ENCODE data around the gene DISC1. TPM values are rescaled to one million over a fixed set of nuclear protein-coding genes. Genes with fewer than 3 reads are reported as not detected.

The DISC1 gene
- total RNA-seq, 4 donors from 2014 or later = 9.6 to 27.9 (median 13.0) TPM

- ATAC-seq (ENCODE audit: low FRiP score) = no peak
- DNase-seq (ENCODE audit: low spot score) = no peak
- TF ChIP-seq CTCF (IDR thresholded peaks at IDR 0.05) = no peak
These were observed 406.7 kb downstream of the DISC1 start for GRCh38 chr1:232033285-232033684.

GRCh38 chr1:232034556-232034955 lies 408.0 kb downstream of the DISC1 start:
- ATAC-seq (ENCODE audit: low FRiP score) (no peak), DNase-seq (ENCODE audit: low spot score) (no peak)
- no peak for TF ChIP-seq CTCF (IDR thresholded peaks at IDR 0.05)

DNA sequence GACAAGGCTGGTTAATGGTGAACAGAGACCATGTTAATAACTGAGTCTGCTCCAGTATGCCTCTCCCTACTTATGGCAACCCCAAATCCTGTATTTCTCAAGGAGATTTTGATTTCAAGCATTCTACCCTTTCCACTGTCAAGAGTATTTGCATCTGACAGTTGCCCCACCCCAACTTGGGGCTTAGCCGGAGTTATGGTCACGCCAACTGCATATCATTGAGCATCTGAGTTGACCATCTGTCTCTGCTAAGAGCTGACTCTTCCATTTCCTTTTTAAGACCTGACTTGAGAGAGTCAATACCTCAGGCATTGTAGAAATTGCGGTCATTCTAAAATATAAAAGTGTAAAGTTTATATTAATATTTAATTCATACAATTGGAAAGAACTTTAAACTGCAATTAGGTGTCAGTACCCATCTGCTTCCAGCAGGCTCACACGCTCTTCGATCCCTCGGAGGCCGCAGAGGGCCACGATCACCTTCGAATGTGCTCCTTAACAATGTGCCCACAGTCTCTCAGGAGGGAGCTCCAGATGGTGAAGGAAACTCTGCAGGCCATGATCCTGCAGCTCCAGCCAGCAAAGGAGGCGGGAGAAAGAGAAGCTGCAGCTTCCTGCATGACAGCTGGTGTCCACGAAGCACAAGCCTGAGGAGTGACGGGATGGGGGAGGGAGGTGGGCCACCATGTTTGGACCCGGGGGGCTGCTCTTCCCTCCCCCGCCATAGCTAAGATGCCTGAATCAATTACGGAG lies 409.8 kb downstream of the DISC1 start:
- DNase-seq (ENCODE audit: low spot score) (no peak), ATAC-seq (ENCODE audit: low FRiP score) (no peak)
- no peak for TF ChIP-seq CTCF (IDR thresholded peaks at IDR 0.05)

DNA sequence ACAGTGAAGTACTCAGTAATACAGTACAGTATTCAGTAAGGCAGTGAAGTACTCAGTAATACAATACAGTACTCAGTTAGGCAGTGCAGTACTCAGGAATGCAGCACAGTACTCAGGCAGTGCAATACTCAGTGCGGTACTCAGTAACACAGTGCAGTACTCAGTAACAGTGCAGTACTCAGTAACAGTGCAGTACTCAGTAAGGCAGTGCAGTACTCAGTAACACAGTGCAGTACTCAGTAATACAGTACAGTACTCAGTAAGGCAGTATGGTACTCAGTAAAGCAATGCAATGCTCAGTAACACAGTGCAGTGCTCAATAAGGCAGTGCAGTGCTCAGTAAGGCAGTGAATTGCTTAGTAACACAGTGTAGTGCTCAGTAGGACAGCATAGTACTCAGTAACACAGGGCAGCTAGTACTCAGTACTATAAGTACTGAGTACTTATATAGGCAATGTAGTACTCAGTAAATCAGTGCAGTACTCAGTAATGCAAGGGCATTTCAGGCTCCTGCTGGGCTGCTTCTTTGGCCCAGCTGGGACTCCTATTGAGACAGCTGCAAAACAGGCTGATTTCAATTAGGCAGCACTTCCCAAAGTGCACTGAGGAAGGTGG lies 411.3 kb downstream of the DISC1 start:
- TF ChIP-seq CTCF (IDR thresholded peaks at IDR 0.05) = no peak
- ATAC-seq (ENCODE audit: low FRiP score) = no peak
- DNase-seq (ENCODE audit: low spot score) = no peak

GRCh38 chr1:232038706-232039677 lies 412.4 kb downstream of the DISC1 start:
- ATAC-seq (ENCODE audit: low FRiP score) = no peak
- no peak for DNase-seq (ENCODE audit: low spot score)
- TF ChIP-seq CTCF (IDR thresholded peaks at IDR 0.05) = no peak

- no peak for TF ChIP-seq CTCF (IDR thresholded peaks at IDR 0.05)
These were observed 413.7 kb downstream of the DISC1 start for GRCh38 chr1:232040260-232040659.

More at GRCh38 chr1:232040260-232040659, 413.7 kb downstream of the DISC1 start:
- DNase-seq (ENCODE audit: low spot score) (no peak), ATAC-seq (ENCODE audit: low FRiP score) (no peak)

All from omental fat pad (tissue), 4 donors.